Adrenal gland (tissue), 12 donors: ENCODE results near the gene NUP88. TPM values are rescaled to one million over a fixed set of nuclear protein-coding genes. Genes with fewer than 3 reads are reported as not detected.

Experiments used
- DNase-seq, 7 donors: peaks; one replicate each; pipeline ENCODE4 v3.0.0-alpha.2; 2019 to 2020
- H3K27ac ChIP-seq, 5 donors: fragments of 200-600 bp; sonication (generic) in 4 of 5; 1 replicate in 3 of 5; 2 replicates in 2 of 5; pipeline versions ENCODE4 v1.5.1 to v1.8.0; 2016 to 2020; ENCODE audit warnings: mild to moderate bottlenecking in 1 of 5
- H3K27me3 ChIP-seq: fragments of 200-600 bp; 2 replicates; pipeline ENCODE4 v1.8.0; 2021
- H3K36me3 ChIP-seq, 2 donors: fragments of 200-600 bp; replicated peaks in 1 of 2; 1 replicate in 1 of 2; 2 replicates in 1 of 2; pipeline versions ENCODE4 v1.5.1 to v1.8.0; 2018 to 2022
- H3K4me1 ChIP-seq, 2 donors: fragments of 200-600 bp; replicated peaks in 1 of 2; 1 replicate in 1 of 2; 2 replicates in 1 of 2; pipeline versions ENCODE4 v1.5.1 to v1.8.0; 2018 to 2021
- H3K4me3 ChIP-seq, 4 donors: fragments of 200-600 bp; sonication (generic) in 3 of 4; one replicate each; pipeline ENCODE4 v1.5.1; 2016 to 2018
- H3K9me3 ChIP-seq, 3 donors: fragments of 200-600 bp; sonication (generic) in 1 of 3; replicated peaks in 1 of 3; 1 replicate in 2 of 3; 2 replicates in 1 of 3; pipeline versions ENCODE4 v1.5.1 to v1.8.0; 2016 to 2021
- CTCF ChIP-seq, 6 experiments: fragments of 450-650 bp in 4 of 6; fragments of 200-600 bp in 2 of 6; sonication (generic) in 1 of 6; IDR thresholded peaks; 1 replicate in 5 of 6; 2 replicates in 1 of 6; pipeline versions ENCODE4 v1.5.1 to v1.8.0; 2016 to 2021; ENCODE audit warnings: antibody characterized with exemption in 6 of 6, mild to moderate bottlenecking in 2 of 6, moderate library complexity in 1 of 6
- POLR2A ChIP-seq, 2 donors: fragments of 450-650 bp; IDR thresholded peaks; one replicate each; pipeline ENCODE4 v1.6.1; 2017; ENCODE audit warnings: antibody characterized with exemption in 2 of 2, mild to moderate bottlenecking in 2 of 2, moderate library complexity in 1 of 2
- WGBS, 4 donors: extraction: QIAGEN DNeasy Blood & Tissue Kit in 2 of 4; methylation state at CpG; one replicate each; pipeline versions ENCODE4 v1.1.5 to v1.1.7; 2013 to 2017; 5-methylcytosine and 5-hydroxymethylcytosine counted together
- intact Hi-C, 2 donors: fragments of 100-400 bp; cut with DNase I; formaldehyde crosslinking; loops; one replicate each; pipeline versions ENCODE4 v1.14.1 to v1.15.0; 2022 to 2023
- polyA plus RNA-seq, 3 donors: library from polyadenylated mRNA; stranded (reverse); fragments of 200-250 nt in 2 of 3; fragments of 350-450 nt in 1 of 3; fragmentation: Illumina TruSeq in 1 of 3; extraction: RNeasy Lipid Tissue Mini Kit (QIAGEN cat#74804) in 1 of 3; gene quantifications; one replicate each; pipeline ENCODE4 v1.2.3, GENCODE V29; 2013 to 2014
- total RNA-seq, 9 donors: library from RNA; depleted of rRNA in 4 of 9; stranded (reverse); fragments of >200 nt in 4 of 9; fragments of 120-200 nt in 1 of 9; fragmentation: NEBNext Ultra II Directional in 1 of 9; extraction: Animal tissue kit (Norgen Biotek cat#: 25700) in 1 of 9; gene quantifications; one replicate each; pipeline versions ENCODE4 v1.1.0 to v1.2.4, GENCODE V29; 2013 to 2023
- donor health status: healthy with polysubstance abuse.
- donor health status: Bipolar disorder and iron deficiency.
- donor health status: DM: yes; HTN: yes; CAD: no.
- donor health status: DM: no; HTN: no; CAD: no.
- donor health status: DM: no; HTN: no; CAD: no.
- donor health status: DM: yes; HTN: yes; CAD: no.

Gene NUP88
- total and polyA plus RNA-seq, 12 donors, result 30.8 to 137 (median 62.5) TPM

- Histone ChIP-seq H3K4me3 (no peak overlapping the region), H3K27ac (no peak overlapping the region), H3K9me3 (no peaks in the 10 kb centered on the region), H3K4me1 (no peaks in the 10 kb centered on the region), H3K27me3 (no peaks in the 10 kb centered on the region), H3K36me3 (peaks cover 0 to 97% of the 10 kb centered on the region in 2 donors)
- no peak for TF ChIP-seq CTCF (IDR thresholded peaks at IDR 0.05)
- intact Hi-C loops, result no loop called here
- 89 to 91% (median 90%) methylated on average over 11 of the region's 11 CpGs for WGBS, 4 donors
- DNase-seq, result no peak
Observed at GRCh38 chr17:5379351-5380107, 39.9 kb downstream of the NUP88 start.

GRCh38 chr17:5378566-5379207 lies 40.8 kb downstream of the NUP88 start:
- TF ChIP-seq POLR2A (IDR thresholded peaks at IDR 0.05) (no peak), CTCF (IDR thresholded peaks at IDR 0.05) (no peak)
- H3K4me1 ChIP-seq, result no peaks in the 10 kb centered on the region
- no peak overlapping the region for H3K27ac ChIP-seq
- no peaks in the 10 kb centered on the region for H3K9me3 ChIP-seq
- H3K27me3 ChIP-seq, result no peaks in the 10 kb centered on the region
- no peak overlapping the region for H3K4me3 ChIP-seq
- 89 to 95% (median 91%) methylated on average over 3 of the region's 3 CpGs for WGBS, 4 donors
- DNase-seq, result no peak
- intact Hi-C loops, result no loop called here
- H3K36me3 ChIP-seq, result peaks cover 0 to 97% of the 10 kb centered on the region in 2 donors

- no peaks in the 10 kb centered on the region for H3K9me3 ChIP-seq
- no peak overlapping the region for H3K4me3 ChIP-seq
- no peak for DNase-seq
- no peak for TF ChIP-seq POLR2A (IDR thresholded peaks at IDR 0.05)
- no peak for TF ChIP-seq CTCF (IDR thresholded peaks at IDR 0.05)
- 80 to 88% (median 85%) methylated on average over 6 of the region's 6 CpGs for WGBS, 4 donors
- H3K27ac ChIP-seq, result no peak overlapping the region
- no peaks in the 10 kb centered on the region for H3K4me1 ChIP-seq
- peaks cover 0 to 81% of the 10 kb centered on the region in 2 donors for H3K36me3 ChIP-seq
- intact Hi-C loops, result no loop called here
- H3K27me3 ChIP-seq, result no peaks in the 10 kb centered on the region
Observed at GRCh38 chr17:5373112-5373511, 46.4 kb downstream of the NUP88 start.

GRCh38 chr17:5370411-5370810 lies 49.1 kb downstream of the NUP88 start:
- DNase-seq, result no peak
- intact Hi-C loops, result no loop called here
- 89 to 94% (median 92%) methylated on average over 4 of the region's 4 CpGs for WGBS, 4 donors
- Histone ChIP-seq H3K36me3 (peaks cover 0 to 61% of the 10 kb centered on the region in 2 donors), H3K9me3 (no peaks in the 10 kb centered on the region), H3K4me1 (no peaks in the 10 kb centered on the region), H3K27me3 (no peaks in the 10 kb centered on the region), H3K4me3 (no peak overlapping the region), H3K27ac (no peak overlapping the region)
- TF ChIP-seq CTCF (IDR thresholded peaks at IDR 0.05), result no peak
- no peak for TF ChIP-seq POLR2A (IDR thresholded peaks at IDR 0.05)
